Fibroblast of the aortic adventitia (primary cell): ENCODE measurements around the gene FAM83F. TPM values are rescaled to one million over a fixed set of nuclear protein-coding genes. Genes with fewer than 3 reads are reported as not detected.
A peak's percentile ranks its signal among the peaks of the same experiment; 100 is the strongest.

ENCODE experiments used
- DNase-seq: peaks from one replicate; pipeline ENCODE4 v3.0.0-alpha.2; 2010; ENCODE audit warnings: low read depth
- H3K4me3 ChIP-seq: 2 replicates; pipeline ENCODE4 v1.5.1; 2011; ENCODE audit warnings: low read depth, mild to moderate bottlenecking, control low read depth, low read length, moderate library complexity
- total RNA-seq: library from RNA; depleted of rRNA; stranded (reverse); fragments of >200 nt; gene quantifications from 2 replicates; pipeline ENCODE4 v1.2.3, GENCODE V29; 2012; ENCODE audit warnings: low replicate concordance
- TF ChIP-seq, protein P1 (sequence below): IDR thresholded peaks from 2 replicates; pipeline ENCODE4 v1.5.1; 2011; ENCODE audit warnings: mild to moderate bottlenecking, low read length, control low read depth, inconsistent platforms; ENCODE audit not compliant: insufficient read depth

FAM83F gene
- total RNA-seq, 1 donor, result not detected

DNA sequence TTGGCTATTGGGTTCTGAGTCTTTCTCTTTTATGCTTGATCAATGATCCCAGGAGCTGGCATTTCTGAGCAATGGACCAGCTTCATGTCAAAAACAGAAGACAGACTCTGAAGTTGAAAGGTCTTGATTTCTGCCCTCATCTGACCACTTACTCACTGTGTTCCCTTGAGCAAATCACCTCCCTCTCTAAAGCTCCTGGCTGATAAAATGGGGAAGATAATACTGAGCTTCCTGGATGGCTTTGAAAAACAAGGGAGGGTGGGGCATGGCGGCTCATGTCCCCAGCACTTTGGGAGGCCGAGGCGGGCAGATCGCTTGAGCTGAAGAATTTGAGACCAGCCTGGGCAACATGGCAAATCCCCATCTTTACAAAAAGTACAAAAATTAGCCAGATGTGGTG, 6.4 kb downstream of the FAM83F start:
- H3K4me3 ChIP-seq, result no peak overlapping the region
- TF ChIP-seq, protein P1, sequence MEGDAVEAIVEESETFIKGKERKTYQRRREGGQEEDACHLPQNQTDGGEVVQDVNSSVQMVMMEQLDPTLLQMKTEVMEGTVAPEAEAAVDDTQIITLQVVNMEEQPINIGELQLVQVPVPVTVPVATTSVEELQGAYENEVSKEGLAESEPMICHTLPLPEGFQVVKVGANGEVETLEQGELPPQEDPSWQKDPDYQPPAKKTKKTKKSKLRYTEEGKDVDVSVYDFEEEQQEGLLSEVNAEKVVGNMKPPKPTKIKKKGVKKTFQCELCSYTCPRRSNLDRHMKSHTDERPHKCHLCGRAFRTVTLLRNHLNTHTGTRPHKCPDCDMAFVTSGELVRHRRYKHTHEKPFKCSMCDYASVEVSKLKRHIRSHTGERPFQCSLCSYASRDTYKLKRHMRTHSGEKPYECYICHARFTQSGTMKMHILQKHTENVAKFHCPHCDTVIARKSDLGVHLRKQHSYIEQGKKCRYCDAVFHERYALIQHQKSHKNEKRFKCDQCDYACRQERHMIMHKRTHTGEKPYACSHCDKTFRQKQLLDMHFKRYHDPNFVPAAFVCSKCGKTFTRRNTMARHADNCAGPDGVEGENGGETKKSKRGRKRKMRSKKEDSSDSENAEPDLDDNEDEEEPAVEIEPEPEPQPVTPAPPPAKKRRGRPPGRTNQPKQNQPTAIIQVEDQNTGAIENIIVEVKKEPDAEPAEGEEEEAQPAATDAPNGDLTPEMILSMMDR, result no peak
- no peak for DNase-seq

DNA sequence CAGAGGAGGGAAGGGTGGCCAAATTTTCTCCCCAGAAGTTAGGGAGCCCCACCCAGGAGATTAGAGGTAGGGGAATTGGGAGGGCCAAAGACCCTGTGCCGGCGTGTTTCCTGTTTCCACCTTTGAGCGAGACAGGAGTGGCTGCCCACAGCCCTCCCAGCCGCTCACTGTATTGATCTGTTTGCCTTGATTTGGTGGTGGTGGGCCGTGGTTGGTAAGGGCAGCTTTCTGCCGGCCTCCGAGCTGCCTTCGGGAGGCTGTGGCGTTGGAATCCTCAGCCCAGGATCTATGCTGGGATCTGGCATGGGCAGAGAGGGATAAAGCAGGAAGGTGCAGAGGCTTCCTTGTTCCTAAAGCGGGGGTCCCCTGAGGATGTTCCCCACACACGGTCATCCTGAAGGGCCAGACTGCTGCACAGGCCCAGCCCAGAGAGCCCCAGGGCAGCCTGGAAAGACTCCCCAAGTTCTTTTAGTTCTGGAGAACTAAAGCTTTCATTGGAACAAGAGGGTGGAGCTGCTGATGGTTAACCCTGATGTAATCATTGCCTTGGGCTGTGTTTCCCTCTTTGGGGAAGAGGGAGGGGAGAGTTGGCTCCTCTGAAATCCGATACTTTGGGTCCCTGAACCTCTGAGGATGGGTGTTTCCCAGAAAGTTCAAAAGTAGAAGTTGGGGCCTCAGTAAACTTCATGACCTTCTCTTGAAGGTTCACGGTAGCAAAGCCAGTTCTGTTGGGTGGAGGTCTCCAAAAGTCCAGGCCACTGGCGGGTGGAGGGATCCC, 7.2 kb downstream of the FAM83F start:
- H3K4me3 ChIP-seq, result no peak overlapping the region
- TF ChIP-seq, protein P1, result no peak
- peak; percentile 3 for DNase-seq

DNA sequence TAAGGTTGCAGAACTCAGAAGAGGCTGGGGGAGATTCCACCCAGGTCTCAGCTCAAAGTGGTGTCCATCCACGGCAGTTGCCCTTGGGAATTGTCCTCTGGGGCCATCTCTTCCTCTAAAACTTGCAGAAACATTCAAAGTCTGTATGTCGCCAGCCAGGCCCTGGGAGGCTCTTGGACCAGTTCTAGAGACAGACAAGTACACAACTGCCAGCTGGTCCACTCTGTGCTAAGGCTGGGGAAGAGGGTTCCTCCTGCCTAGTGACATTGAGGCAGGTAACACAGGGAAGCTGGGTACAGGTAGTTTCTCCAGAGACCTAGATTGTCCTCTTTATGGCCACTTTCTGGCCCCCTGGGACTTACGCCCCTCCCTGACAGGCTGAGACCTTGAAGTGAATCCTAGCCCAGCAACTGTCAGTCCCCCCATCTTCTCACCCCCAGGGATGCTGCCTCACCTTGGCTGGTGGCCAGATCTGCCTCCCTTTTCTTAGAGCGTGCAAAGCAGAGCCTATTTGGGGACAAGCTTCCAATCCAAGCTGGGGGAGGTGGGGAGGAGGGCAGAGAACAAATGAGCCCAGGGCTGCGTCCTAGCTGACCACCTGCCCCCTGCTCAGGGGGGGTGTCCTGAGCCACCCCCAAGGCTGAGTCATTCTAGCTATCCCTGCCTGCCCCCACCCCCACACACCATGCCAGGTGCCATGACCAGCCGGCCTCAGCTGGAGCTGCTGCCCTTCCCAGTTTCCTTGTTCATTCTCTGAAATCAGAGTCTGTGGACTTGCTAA, 8.4 kb downstream of the FAM83F start:
- no peak for DNase-seq

DNA sequence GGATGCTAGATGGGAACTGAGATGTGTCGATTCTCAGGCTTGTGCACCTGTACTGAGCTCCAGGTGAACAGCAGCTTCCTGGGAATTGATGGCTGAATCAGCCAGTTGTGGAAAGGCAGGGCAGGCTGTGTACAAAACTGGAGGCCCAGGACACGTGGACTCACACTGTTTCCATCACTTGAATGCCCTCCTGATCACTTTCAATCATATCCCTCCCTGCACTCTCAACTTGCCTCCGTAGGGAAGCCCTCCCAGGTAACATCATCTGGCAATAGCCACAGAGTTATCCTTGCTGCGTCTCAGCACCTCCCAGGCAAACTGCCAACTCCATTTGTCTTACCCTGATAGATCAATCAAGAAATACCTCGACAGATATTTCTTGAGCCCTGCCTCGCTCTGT, 10.1 kb downstream of the FAM83F start:
- TF ChIP-seq, protein P1, result no peak
- no peak overlapping the region for H3K4me3 ChIP-seq
- no peak for DNase-seq

More for the DNA sequence above, 8.4 kb downstream of the FAM83F start:
- TF ChIP-seq, protein P1, result no peak
- no peak overlapping the region for H3K4me3 ChIP-seq

DNA sequence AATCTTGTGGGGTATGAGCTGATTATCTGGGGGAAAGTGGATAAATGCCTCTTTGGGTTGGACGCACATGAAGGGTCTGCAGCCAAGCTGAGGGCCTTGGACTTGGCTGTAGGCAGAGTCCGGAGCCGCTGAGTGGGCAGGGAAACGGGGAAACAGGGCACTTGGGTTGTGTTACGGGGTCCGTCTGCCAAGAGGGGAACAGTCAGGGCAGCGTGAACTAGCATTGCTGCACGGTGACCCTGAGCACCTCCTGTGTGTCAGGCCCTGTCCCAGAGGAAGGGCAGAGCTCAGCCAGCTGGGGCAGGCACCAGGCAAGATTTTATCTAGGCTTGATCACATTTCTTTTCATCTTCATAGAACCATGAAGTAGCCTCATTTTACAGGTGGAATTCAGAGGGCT, 11.9 kb downstream of the FAM83F start:
- DNase-seq, result no peak
- no peak overlapping the region for H3K4me3 ChIP-seq
- TF ChIP-seq, protein P1, result no peak

DNA sequence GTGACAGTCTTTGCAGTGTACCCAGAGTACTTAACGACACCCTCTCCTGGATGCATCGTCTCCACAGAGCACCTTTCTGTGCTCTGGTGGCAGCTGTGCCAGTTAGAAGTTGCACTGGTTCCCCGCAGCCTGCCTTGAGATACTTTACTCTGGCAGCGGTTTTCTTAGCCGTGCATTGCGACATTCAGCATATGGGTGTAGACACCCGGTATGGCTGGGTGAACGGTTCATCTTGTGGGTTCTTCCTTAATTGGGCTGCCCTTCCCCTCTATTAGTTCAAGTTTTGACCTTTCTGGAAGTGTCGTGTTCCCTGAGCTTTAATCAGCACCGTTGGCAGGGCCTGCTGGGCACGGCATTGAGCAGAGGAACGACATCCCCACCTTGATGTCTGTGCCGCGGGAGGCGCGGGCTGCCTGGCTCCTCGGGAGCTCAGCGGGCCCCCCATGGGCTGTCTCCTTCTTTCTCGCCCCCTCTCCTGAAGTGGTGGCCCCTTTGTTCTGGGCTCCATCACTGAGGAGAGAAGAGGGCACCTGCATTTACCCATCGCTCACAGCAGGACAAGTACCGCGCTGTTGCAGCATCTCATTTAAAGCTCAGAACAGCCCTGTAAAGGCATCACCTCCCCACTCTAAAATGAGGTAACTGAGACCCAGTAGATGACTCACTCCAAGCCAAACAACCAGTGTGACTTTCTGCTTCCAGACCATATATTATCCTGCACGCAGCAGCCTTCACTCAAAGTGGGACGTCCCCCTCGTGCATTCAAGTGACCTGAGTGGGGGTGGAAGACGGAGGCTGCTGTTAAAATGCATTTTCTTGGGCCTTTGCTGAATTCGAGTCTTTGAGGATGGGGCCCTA, 13.3 kb downstream of the FAM83F start:
- no peak for DNase-seq
- H3K4me3 ChIP-seq, result no peak overlapping the region
- TF ChIP-seq, protein P1, result no peak
